Skeletal muscle satellite cell (primary cell): ENCODE measurements around the gene ELOB.

Experiments
- H3K27me3 ChIP-seq: 2 replicates; pipeline ENCODE4 v1.7.0; 2013; ENCODE audit warnings: low read length; ENCODE audit not compliant: control insufficient read depth, insufficient read depth
- H3K36me3 ChIP-seq: 2 replicates; pipeline ENCODE4 v1.7.0; 2013; ENCODE audit warnings: mild to moderate bottlenecking, control low read depth, low read length; ENCODE audit not compliant: insufficient read depth
- H3K4me1 ChIP-seq: 2 replicates; pipeline ENCODE4 v1.7.0; 2013; ENCODE audit warnings: low read length; ENCODE audit not compliant: control insufficient read depth, insufficient read depth
- H3K4me2 ChIP-seq: 2 replicates; pipeline ENCODE4 v1.7.0; 2013; ENCODE audit warnings: mild to moderate bottlenecking, low read length
- H3K4me3 ChIP-seq: 2 replicates; pipeline ENCODE4 v1.7.0; 2013; ENCODE audit warnings: low read length
- H3K9ac ChIP-seq: 2 replicates; pipeline ENCODE4 v1.7.0; 2013; ENCODE audit warnings: mild to moderate bottlenecking, low read depth, low read length, moderate library complexity
- H3K9me3 ChIP-seq: replicated peaks from 2 replicates; pipeline ENCODE4 v1.7.0; 2013; ENCODE audit warnings: mild to moderate bottlenecking, control low read depth, low read length

Gene ELOB

GRCh38 chr16:2749476-2749875, 27.6 kb downstream of the ELOB start:
- Histone ChIP-seq H3K27me3 (no peaks in the 10 kb centered on the region), H3K4me2 (no peak overlapping the region), H3K36me3 (peaks cover 2% of the 10 kb centered on the region), H3K9me3 (no peaks in the 10 kb centered on the region), H3K9ac (no peak overlapping the region), H3K4me3 (no peak overlapping the region), H3K4me1 (peaks cover 11% of the 10 kb centered on the region)

- H3K4me3 ChIP-seq = no peak overlapping the region
- no peaks in the 10 kb centered on the region for H3K9me3 ChIP-seq
- peaks cover under 1% of the 10 kb centered on the region for H3K27me3 ChIP-seq
- H3K4me1 ChIP-seq = peaks cover 9% of the 10 kb centered on the region
- no peak overlapping the region for H3K9ac ChIP-seq
- no peaks in the 10 kb centered on the region for H3K36me3 ChIP-seq
- H3K4me2 ChIP-seq = no peak overlapping the region
Observed at GRCh38 chr16:2748757-2749455, 28.2 kb downstream of the ELOB start.

- no peak overlapping the region for H3K4me2 ChIP-seq
- no peak overlapping the region for H3K4me3 ChIP-seq
- no peak overlapping the region for H3K9ac ChIP-seq
- H3K9me3 ChIP-seq = no peaks in the 10 kb centered on the region
- H3K4me1 ChIP-seq = no peaks in the 10 kb centered on the region
- no peaks in the 10 kb centered on the region for H3K36me3 ChIP-seq
- H3K27me3 ChIP-seq = peaks cover 3% of the 10 kb centered on the region
Observed at GRCh38 chr16:2745961-2746360, 31.1 kb downstream of the ELOB start.

DNA sequence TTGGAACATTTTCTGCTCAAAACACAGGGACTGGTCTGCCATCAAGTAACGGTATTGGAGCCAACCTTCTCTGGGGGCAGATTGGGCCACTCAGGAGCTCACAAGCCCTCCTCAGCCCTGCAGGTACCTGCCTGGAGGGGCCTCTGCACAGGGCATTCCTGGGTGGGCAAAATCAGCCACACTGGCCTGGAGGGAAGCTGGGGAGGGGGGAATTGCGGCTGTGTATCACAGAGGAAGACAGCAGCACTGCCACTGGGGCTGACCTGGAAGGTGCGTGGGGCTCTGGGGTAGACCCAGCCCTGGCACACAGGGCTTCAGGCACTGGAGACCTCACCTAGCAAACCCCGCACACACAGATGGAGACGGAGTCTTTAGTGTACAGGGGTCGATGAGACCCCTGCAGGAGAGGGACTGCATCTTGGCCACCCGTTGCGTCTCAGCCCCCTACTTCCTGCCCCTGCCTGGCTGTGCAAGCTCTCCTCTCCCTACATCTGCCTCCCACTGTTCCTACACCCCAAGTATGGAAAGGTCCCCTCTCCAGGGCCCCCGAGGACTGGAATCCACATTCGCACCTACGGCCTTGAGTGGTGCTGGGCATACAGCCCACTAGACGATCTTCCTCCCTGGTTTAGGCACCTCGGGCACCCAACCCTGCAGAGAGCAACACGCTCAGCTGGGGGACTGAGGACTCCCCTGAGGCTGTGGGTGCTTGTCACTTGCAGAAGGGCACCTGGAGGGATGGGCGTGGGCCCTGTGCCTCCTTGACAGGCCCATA, 31.8 kb downstream of the ELOB start:
- H3K4me1 ChIP-seq = no peaks in the 10 kb centered on the region
- H3K36me3 ChIP-seq = no peaks in the 10 kb centered on the region
- no peak overlapping the region for H3K4me3 ChIP-seq
- no peak overlapping the region for H3K9ac ChIP-seq
- peaks cover 3% of the 10 kb centered on the region for H3K27me3 ChIP-seq
- H3K9me3 ChIP-seq = no peaks in the 10 kb centered on the region
- no peak overlapping the region for H3K4me2 ChIP-seq

DNA sequence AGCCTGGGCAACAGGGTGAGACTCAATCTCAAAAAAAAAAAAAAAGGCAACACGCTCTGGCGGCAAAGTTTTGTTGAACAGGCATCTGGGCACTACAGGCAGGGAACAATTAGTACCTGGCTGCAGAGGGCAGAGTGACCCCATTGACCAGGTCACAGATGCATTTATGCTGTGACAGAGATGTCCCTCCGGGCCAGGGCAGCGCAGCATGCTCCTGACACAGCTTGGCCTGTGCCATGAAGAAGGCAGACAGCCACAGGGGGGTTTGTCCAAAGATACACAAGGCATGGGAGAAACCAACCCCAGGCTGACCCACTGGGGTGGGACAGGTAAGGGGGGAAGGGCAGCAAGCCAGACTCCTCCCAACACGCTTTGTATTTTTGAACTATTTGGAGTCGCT, 32.4 kb downstream of the ELOB start:
- H3K4me1 ChIP-seq = no peaks in the 10 kb centered on the region
- H3K9me3 ChIP-seq = no peaks in the 10 kb centered on the region
- H3K4me3 ChIP-seq = no peak overlapping the region
- no peak overlapping the region for H3K9ac ChIP-seq
- H3K4me2 ChIP-seq = no peak overlapping the region
- H3K27me3 ChIP-seq = peaks cover 3% of the 10 kb centered on the region
- H3K36me3 ChIP-seq = no peaks in the 10 kb centered on the region

- Histone ChIP-seq H3K9me3 (no peaks in the 10 kb centered on the region), H3K4me2 (no peak overlapping the region), H3K4me1 (no peaks in the 10 kb centered on the region), H3K4me3 (no peak overlapping the region), H3K27me3 (peaks cover 3% of the 10 kb centered on the region), H3K9ac (no peak overlapping the region), H3K36me3 (no peaks in the 10 kb centered on the region)
Observed at GRCh38 chr16:2743007-2743810, 33.9 kb downstream of the ELOB start.

DNA sequence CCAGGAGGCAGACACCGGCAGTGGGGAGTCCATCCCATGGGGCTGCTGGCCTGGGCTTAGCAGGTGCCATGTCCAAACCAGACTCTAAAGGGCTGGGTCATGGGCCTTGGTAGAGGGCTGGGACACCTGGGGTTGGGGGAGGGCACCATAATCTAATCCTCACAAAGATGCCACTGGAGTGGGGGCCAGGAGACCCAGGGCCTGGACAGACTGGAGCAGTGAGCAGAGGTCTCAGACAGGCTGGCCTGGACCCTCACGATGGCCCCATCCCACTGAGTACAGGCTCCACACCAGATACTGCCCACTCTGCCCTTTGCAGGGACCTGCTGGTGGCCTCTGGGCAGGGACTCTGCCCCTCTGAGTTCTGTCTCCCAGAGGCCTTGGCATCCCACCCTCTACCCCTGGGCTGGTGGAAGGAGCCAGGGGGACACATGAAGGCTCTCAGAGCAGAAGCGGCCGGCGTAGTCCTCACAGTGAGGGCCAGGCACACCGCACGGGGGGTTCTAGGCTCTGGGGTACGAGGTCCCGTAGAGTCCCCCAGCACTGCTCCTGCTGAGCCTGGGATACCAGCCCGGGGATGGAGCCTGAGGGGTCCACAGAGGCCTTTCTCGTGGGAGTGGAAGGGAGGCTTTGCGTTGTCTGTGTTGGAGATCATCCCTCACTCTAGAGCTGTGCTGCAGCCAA, 34.6 kb downstream of the ELOB start:
- peaks cover 3% of the 10 kb centered on the region for H3K27me3 ChIP-seq
- H3K4me3 ChIP-seq = no peak overlapping the region
- H3K9me3 ChIP-seq = no peaks in the 10 kb centered on the region
- H3K9ac ChIP-seq = no peak overlapping the region
- H3K36me3 ChIP-seq = no peaks in the 10 kb centered on the region
- no peaks in the 10 kb centered on the region for H3K4me1 ChIP-seq
- no peak overlapping the region for H3K4me2 ChIP-seq

- peaks cover 3% of the 10 kb centered on the region for H3K27me3 ChIP-seq
- no peak overlapping the region for H3K9ac ChIP-seq
- no peak overlapping the region for H3K4me3 ChIP-seq
- no peaks in the 10 kb centered on the region for H3K36me3 ChIP-seq
- H3K9me3 ChIP-seq = no peaks in the 10 kb centered on the region
- H3K4me2 ChIP-seq = no peak overlapping the region
- H3K4me1 ChIP-seq = no peaks in the 10 kb centered on the region
Observed at GRCh38 chr16:2741168-2741567, 35.9 kb downstream of the ELOB start.

DNA sequence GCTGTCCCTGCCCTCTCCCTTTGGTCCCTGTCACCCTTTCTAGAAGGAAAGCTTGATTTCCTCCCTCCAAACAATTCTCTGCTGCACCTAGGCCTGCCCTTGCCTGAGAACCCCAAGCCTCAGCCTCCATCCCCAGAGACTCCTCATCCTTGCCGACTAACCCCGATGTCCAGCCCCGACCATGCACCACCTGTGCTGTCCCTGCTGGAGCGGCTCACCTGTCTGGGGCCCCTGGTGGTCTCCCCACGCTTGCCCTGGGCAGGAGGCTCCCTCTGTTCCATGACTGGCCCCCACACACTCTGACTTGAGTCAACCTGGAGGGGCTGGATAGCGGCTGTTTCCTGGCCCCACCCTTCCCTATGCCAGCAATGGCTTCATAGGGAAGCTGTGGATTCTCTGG, 36.6 kb downstream of the ELOB start:
- no peaks in the 10 kb centered on the region for H3K36me3 ChIP-seq
- no peaks in the 10 kb centered on the region for H3K4me1 ChIP-seq
- H3K27me3 ChIP-seq = peaks cover 3% of the 10 kb centered on the region
- no peak overlapping the region for H3K4me3 ChIP-seq
- no peaks in the 10 kb centered on the region for H3K9me3 ChIP-seq
- no peak overlapping the region for H3K9ac ChIP-seq
- no peak overlapping the region for H3K4me2 ChIP-seq

DNA sequence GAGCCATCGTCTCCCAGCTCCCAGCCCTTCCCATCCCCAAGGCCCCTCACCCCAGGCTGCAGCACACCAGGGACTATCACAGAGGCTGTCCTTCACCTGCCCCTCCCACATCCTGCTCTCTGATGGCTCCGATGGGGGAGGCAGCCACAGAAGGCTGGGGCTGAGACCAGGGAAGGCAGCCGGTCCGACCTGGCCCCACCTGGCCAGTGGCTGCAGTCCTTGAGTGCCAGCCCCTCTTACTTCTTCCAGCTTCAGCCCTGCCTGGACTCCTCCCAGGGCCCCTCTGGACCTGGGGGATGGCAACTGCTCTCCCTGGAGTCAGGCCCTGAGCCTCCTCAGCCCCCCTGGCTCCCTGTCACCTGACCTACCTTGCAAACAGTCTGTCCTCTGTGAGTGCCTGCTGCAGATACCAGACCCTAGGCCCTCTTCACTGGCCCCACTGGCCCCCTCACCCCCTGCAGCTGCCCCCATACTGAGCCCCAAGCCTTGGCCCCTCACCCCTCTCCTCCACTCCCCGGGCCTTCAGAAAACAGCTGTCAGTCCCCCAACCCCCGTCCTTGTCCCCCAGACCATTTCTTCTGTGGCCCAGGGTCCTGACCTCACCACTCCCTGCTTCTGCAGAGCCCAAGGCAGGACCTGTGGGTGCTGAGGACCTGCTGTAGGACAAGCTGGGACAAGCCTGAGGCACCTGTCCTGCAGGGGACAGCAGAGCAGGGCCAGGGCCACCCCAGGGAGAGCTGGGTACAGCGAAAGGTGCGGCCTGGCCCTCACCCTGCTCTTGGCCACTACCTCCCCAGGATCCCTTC, 37.3 kb downstream of the ELOB start:
- Histone ChIP-seq H3K9me3 (no peaks in the 10 kb centered on the region), H3K27me3 (peaks cover 3% of the 10 kb centered on the region), H3K4me1 (no peaks in the 10 kb centered on the region), H3K9ac (no peak overlapping the region), H3K4me2 (no peak overlapping the region), H3K4me3 (no peak overlapping the region), H3K36me3 (no peaks in the 10 kb centered on the region)
